ENCODE results near the gene DNAH11.
"Not testable (repeated sequence)": the region's sequence is repeated elsewhere in the genome, so short reads cannot be mapped to it uniquely, and the experiment has no call there.

Gene DNAH11

GRCh38 chr7:21718391-21718790, 175.6 kb downstream of the DNAH11 start:
- no peak for TF ChIP-seq Cebpa-rat (IDR thresholded peaks at IDR 0.05)
- H3K36me3 ChIP-seq = no peaks in the 10 kb centered on the region
- no peaks in the 10 kb centered on the region for H4K20me1 ChIP-seq
- H3K4me2 ChIP-seq = no peak overlapping the region
- H3K4me3 ChIP-seq = no peak overlapping the region
- H3K9ac ChIP-seq = no peak overlapping the region
- H3K9me3 ChIP-seq (replicated peaks in 1 of 11) = no peaks in the 10 kb centered on the region
- no peak overlapping the region for H3K27ac ChIP-seq
- H3K27me3 ChIP-seq = no peaks in the 10 kb centered on the region
- H3K4me1 ChIP-seq = no peaks in the 10 kb centered on the region

DNA sequence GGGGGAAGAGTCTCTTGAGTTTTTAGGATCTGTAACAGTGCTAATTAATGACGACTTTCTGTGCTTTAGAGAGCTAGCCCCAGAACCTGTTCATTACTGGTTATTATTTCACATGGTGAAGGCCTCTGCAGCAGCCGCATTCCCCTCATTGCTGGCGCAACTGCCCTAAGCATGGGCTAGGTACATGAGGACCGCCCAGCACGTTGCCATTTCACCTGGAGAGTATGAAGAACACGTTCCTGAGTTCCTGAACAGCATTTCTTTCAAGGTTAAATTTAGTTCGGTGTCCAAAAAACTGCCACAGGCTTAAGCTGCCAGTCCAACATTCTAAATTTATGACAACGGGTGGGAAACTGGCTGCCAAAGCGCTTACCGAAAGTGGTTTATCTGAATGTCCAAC, 177.0 kb downstream of the DNAH11 start:
- no peaks in the 10 kb centered on the region for H3K9me3 ChIP-seq (replicated peaks in 1 of 11)
- H3K36me3 ChIP-seq = no peaks in the 10 kb centered on the region

GRCh38 chr7:21722371-21722770, 179.5 kb downstream of the DNAH11 start:
- no peaks in the 10 kb centered on the region for H4K20me1 ChIP-seq
- H3K27ac ChIP-seq = no peak overlapping the region
- no peak overlapping the region for H3K4me3 ChIP-seq
- no peaks in the 10 kb centered on the region for H3K4me1 ChIP-seq
- no peaks in the 10 kb centered on the region for H3K9me3 ChIP-seq (replicated peaks in 1 of 11)
- no peak overlapping the region for H3K4me2 ChIP-seq
- no peak overlapping the region for H3K9ac ChIP-seq
- TF ChIP-seq Cebpa-rat (IDR thresholded peaks at IDR 0.05) = no peak
- H3K27me3 ChIP-seq = no peaks in the 10 kb centered on the region
- no peaks in the 10 kb centered on the region for H3K36me3 ChIP-seq

More for the DNA sequence above, 177.0 kb downstream of the DNAH11 start:
- no peak overlapping the region for H3K9ac ChIP-seq
- no peaks in the 10 kb centered on the region for H4K20me1 ChIP-seq
- TF ChIP-seq Cebpa-rat (IDR thresholded peaks at IDR 0.05) = no peak
- H3K27ac ChIP-seq = no peak overlapping the region
- H3K4me2 ChIP-seq = no peak overlapping the region
- H3K4me1 ChIP-seq = no peaks in the 10 kb centered on the region
- H3K27me3 ChIP-seq = no peaks in the 10 kb centered on the region
- no peak overlapping the region for H3K4me3 ChIP-seq

- Histone ChIP-seq H3K27me3 (no peaks in the 10 kb centered on the region), H3K4me3 (no peak overlapping the region), H3K9me3 (replicated peaks in 1 of 11) (no peaks in the 10 kb centered on the region), H3K4me1 (no peaks in the 10 kb centered on the region), H3K36me3 (no peaks in the 10 kb centered on the region), H3K27ac (no peak overlapping the region), H3K9ac (no peak overlapping the region), H3K4me2 (no peak overlapping the region), H4K20me1 (no peaks in the 10 kb centered on the region)
- no peak for TF ChIP-seq Cebpa-rat (IDR thresholded peaks at IDR 0.05)
Measured at GRCh38 chr7:21724562-21724961, 181.7 kb downstream of the DNAH11 start.

DNA sequence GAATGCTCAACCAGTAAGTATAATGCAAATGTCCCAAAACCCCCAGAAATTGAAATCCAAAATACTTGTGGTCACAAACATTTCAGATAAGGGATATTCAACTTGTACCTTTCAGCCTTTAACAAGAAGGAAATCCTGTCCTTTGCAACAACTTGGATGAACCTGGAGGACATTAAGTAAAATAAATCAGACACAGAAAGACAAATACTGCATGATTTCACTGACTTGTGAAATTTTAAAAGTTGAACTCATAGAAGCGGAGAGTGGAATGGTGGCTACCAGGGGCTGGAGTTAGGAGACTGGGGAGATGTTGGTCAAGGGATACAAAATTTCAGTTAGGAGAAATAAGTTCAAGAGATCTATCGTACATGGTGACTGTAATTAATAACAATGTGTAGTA, 187.6 kb downstream of the DNAH11 start:
- Histone ChIP-seq H3K4me2 (no peak overlapping the region), H3K9me3 (replicated peaks in 1 of 11) (no peaks in the 10 kb centered on the region), H3K4me1 (no peaks in the 10 kb centered on the region), H3K9ac (no peak overlapping the region), H3K27ac (no peak overlapping the region), H4K20me1 (no peaks in the 10 kb centered on the region), H3K4me3 (no peak overlapping the region), H3K27me3 (no peaks in the 10 kb centered on the region), H3K36me3 (no peaks in the 10 kb centered on the region)
- no peak for TF ChIP-seq Cebpa-rat (IDR thresholded peaks at IDR 0.05)

DNA sequence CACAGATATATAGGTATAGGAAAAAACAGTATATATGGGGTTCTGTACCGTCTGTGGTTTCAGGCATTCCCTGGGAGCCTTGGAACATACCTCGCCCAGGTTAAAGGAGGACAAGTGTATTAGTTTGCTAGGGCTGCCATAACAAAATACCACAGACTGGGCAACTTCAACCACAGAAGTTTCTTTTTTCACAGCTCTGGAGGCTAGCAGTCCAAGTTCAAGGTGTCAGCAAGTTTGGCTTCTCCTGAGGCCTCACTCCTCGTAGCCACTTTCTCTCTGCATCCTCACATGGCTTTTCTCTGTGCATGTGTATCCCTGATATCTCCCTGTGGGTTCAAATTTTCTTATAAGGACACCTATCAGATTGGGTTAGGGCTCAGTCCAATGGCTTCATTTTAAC, 189.1 kb downstream of the DNAH11 start:
- Histone ChIP-seq H3K4me1 (no peaks in the 10 kb centered on the region), H3K4me2 (no peak overlapping the region), H3K9me3 (replicated peaks in 1 of 11) (no peaks in the 10 kb centered on the region), H3K9ac (no peak overlapping the region), H4K20me1 (no peaks in the 10 kb centered on the region), H3K4me3 (no peak overlapping the region), H3K27me3 (no peaks in the 10 kb centered on the region), H3K27ac (no peak overlapping the region), H3K36me3 (no peaks in the 10 kb centered on the region)
- TF ChIP-seq Cebpa-rat (IDR thresholded peaks at IDR 0.05) = no peak

DNA sequence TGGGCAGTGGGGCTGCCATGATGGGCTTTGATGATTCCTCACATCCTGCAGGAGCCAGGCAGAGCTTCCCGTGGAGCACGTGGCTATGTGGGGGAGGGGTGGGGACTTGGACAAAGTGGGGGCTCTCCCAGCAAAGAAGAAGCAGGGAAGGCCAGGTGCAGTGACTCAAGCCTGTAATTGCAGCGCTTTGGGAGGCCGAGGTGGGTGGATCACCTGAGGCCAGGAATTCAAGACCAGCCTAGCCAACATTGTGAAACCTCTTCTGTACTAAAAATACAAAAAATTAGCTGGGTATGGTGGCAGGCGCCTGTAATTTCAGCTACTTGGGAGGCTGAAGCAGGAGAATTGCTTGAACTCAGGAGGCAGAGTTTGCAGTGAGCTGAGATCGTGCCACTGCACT, 190.1 kb downstream of the DNAH11 start:
- not testable (repeated sequence) for H3K4me1 ChIP-seq, H3K27me3 ChIP-seq, H3K9ac ChIP-seq

GRCh38 chr7:21733837-21734236, 191.0 kb downstream of the DNAH11 start:
- Histone ChIP-seq H3K9me3 (replicated peaks in 1 of 11) (no peaks in the 10 kb centered on the region), H3K4me3 (no peak overlapping the region), H3K27ac (no peak overlapping the region), H3K27me3 (no peaks in the 10 kb centered on the region), H3K4me1 (no peaks in the 10 kb centered on the region), H3K9ac (no peak overlapping the region), H4K20me1 (no peaks in the 10 kb centered on the region), H3K36me3 (no peaks in the 10 kb centered on the region), H3K4me2 (no peak overlapping the region)
- no peak for TF ChIP-seq Cebpa-rat (IDR thresholded peaks at IDR 0.05)

More for the DNA sequence above, 190.1 kb downstream of the DNAH11 start:
- H3K36me3 ChIP-seq; H3K4me3 ChIP-seq; H3K27ac ChIP-seq; H3K4me2 ChIP-seq; H3K9me3 ChIP-seq (replicated peaks in 1 of 11); H4K20me1 ChIP-seq: not testable (repeated sequence)

DNA sequence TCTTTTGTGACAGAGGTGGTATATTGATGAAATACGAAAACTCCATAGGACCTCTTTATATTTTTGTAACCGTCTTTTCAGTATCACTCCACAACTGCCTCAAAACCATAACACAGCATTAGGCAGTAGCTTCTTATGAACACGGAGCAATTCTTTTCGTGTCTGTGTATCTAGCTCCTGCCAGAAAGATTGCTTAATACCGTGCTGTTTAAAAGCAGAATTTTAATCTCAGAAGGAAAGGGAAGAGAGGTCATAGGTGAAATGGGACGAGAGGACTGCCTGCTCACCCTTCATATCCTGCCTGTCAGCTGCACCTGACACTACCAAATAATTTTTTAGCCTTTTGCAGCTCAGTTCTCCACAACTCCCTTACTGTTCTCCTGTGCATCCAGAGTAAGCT, 200.7 kb downstream of the DNAH11 start:
- Histone ChIP-seq H3K4me2 (no peak overlapping the region), H3K9ac (no peak overlapping the region), H3K36me3 (no peaks in the 10 kb centered on the region), H3K4me3 (no peak overlapping the region), H3K9me3 (replicated peaks in 1 of 11) (no peaks in the 10 kb centered on the region), H3K27me3 (no peaks in the 10 kb centered on the region), H3K4me1 (no peaks in the 10 kb centered on the region), H4K20me1 (no peaks in the 10 kb centered on the region), H3K27ac (no peak overlapping the region)
- TF ChIP-seq Cebpa-rat (IDR thresholded peaks at IDR 0.05) = no peak

DNA sequence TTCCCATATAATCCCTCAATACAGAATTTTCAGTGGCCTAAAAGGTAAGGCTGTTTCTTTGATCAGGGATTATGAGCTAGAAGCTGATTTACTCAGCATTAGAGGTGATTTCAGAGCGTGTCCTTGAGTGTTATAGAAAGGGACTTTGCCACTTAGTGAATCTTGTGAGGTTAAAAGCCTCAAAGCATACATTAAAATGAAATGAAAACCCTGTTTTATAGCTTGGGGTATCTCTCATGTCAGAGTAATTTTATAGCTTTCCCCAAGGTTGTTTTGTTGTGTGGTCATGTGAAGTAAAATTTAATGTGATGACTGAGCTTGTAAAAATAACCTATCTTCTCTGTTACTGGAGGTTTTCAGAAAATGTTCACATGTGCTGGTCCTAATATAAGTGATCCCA, 204.1 kb downstream of the DNAH11 start:
- Histone ChIP-seq H4K20me1 (no peaks in the 10 kb centered on the region), H3K36me3 (no peaks in the 10 kb centered on the region), H3K27me3 (no peaks in the 10 kb centered on the region), H3K4me3 (no peak overlapping the region), H3K9me3 (replicated peaks in 1 of 11) (no peaks in the 10 kb centered on the region), H3K4me1 (no peaks in the 10 kb centered on the region), H3K27ac (no peak overlapping the region), H3K9ac (no peak overlapping the region), H3K4me2 (no peak overlapping the region)
- no peak for TF ChIP-seq Cebpa-rat (IDR thresholded peaks at IDR 0.05)

DNA sequence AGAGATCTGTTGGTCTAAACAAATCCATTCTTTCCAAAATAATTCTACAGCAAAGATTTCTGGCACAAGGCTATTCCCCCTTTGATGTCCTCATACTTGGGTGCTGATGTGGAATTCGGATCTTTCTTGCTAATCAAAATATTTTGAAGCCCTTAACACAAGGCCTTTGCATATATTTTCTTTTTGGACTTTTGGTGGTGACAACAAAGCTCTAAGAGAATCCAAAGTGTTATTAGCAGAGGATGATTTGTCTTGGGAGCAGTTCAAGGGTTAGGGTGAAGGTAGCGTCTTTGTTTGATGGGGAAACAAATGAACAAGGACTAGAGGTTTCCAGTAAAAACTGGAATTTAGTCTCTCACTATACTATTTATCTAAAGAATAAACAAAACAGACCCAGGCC, 205.0 kb downstream of the DNAH11 start:
- no peak for TF ChIP-seq Cebpa-rat (IDR thresholded peaks at IDR 0.05)
- no peaks in the 10 kb centered on the region for H3K27me3 ChIP-seq
- H3K36me3 ChIP-seq = no peaks in the 10 kb centered on the region
- no peak overlapping the region for H3K9ac ChIP-seq
- H3K4me3 ChIP-seq = no peak overlapping the region
- H3K4me2 ChIP-seq = no peak overlapping the region
- no peaks in the 10 kb centered on the region for H4K20me1 ChIP-seq
- H3K4me1 ChIP-seq = no peaks in the 10 kb centered on the region
- H3K9me3 ChIP-seq (replicated peaks in 1 of 11) = no peaks in the 10 kb centered on the region
- H3K27ac ChIP-seq = no peak overlapping the region
